Upper lobe of right lung (tissue), 1 donor: ENCODE measurements around the gene RNF17. TPM values are rescaled to one million over a fixed set of nuclear protein-coding genes. Genes with fewer than 3 reads are reported as not detected.

Source experiments
- ATAC-seq: fragments of 200-7000 bp; cut with Tn5 transposase; one replicate; pipeline ENCODE4 v1.9.1; 2020; ENCODE audit warnings: mild to moderate bottlenecking, moderate library complexity
- DNase-seq: peaks from one replicate; pipeline ENCODE4 v3.0.0-alpha.2; 2020
- H3K27ac ChIP-seq: fragments of 200-600 bp; one replicate; pipeline ENCODE4 v1.8.0; 2022
- H3K27me3 ChIP-seq: fragments of 200-600 bp; one replicate; pipeline ENCODE4 v1.8.0; 2022; ENCODE audit warnings: mild to moderate bottlenecking
- H3K36me3 ChIP-seq: fragments of 200-600 bp; one replicate; pipeline ENCODE4 v1.8.0; 2022
- H3K4me1 ChIP-seq: fragments of 200-600 bp; one replicate; pipeline ENCODE4 v1.8.0; 2022
- H3K4me3 ChIP-seq: fragments of 200-600 bp; one replicate; pipeline ENCODE4 v1.8.0; 2022; ENCODE audit warnings: mild to moderate bottlenecking
- H3K9me3 ChIP-seq: fragments of 200-600 bp; one replicate; pipeline ENCODE4 v1.8.0; 2022
- intact Hi-C: fragments of 100-400 bp; cut with DNase I; formaldehyde crosslinking; loops from one replicate; pipeline ENCODE4 v1.11.0; 2022
- total RNA-seq: library from RNA; stranded (reverse); fragmentation: NEBNext Ultra II Directional; extraction: Animal tissue kit (Norgen Biotek cat#: 25700); gene quantifications from one replicate; pipeline ENCODE4 v1.2.1, GENCODE V29; 2021
- TF ChIP-seq, protein P1 (sequence below): fragments of 200-600 bp; IDR thresholded peaks from one replicate; pipeline ENCODE4 v1.8.0; 2022; ENCODE audit warnings: antibody characterized with exemption
- donor health status: DM: no; HTN: yes; CAD: no; lungs with severe emphysema.

RNF17 gene
- total RNA-seq, 1 donor from 2014 or later, result not detected

- Histone ChIP-seq H3K4me1 (no peaks in the 10 kb centered on the region), H3K9me3 (no peaks in the 10 kb centered on the region), H3K27ac (no peak overlapping the region), H3K27me3 (no peaks in the 10 kb centered on the region), H3K36me3 (no peaks in the 10 kb centered on the region), H3K4me3 (no peak overlapping the region)
- TF ChIP-seq, protein P1, sequence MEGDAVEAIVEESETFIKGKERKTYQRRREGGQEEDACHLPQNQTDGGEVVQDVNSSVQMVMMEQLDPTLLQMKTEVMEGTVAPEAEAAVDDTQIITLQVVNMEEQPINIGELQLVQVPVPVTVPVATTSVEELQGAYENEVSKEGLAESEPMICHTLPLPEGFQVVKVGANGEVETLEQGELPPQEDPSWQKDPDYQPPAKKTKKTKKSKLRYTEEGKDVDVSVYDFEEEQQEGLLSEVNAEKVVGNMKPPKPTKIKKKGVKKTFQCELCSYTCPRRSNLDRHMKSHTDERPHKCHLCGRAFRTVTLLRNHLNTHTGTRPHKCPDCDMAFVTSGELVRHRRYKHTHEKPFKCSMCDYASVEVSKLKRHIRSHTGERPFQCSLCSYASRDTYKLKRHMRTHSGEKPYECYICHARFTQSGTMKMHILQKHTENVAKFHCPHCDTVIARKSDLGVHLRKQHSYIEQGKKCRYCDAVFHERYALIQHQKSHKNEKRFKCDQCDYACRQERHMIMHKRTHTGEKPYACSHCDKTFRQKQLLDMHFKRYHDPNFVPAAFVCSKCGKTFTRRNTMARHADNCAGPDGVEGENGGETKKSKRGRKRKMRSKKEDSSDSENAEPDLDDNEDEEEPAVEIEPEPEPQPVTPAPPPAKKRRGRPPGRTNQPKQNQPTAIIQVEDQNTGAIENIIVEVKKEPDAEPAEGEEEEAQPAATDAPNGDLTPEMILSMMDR, result no peak
- intact Hi-C loops, result no loop called here
- DNase-seq (no peak), ATAC-seq (peak; percentile 22)
Measured at GRCh38 chr13:24718192-24718965, 45.6 kb upstream of the RNF17 start.

DNA sequence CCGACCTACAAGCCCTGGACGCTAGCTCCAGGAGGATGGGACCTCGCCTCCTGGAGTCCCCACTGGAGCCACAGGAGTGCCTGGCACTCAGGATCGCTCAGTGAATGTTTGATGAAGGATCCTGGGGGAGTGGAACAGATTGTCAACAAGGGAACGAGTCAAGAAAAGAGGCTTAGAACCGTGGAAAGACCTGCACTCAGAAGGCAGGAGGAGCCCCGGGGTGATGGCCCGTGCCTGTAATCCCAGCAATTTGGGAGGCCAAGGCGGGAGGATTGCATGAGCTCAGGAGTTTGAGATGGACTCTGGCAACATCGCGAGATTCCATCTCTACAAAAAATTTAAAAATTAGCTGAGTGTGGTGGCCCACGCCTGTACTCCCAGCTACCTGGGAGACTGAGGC lies 44.8 kb upstream of the RNF17 start:
- H3K36me3 ChIP-seq, result no peaks in the 10 kb centered on the region
- H3K9me3 ChIP-seq, result no peaks in the 10 kb centered on the region
- intact Hi-C loops, result no loop called here
- no peak overlapping the region for H3K27ac ChIP-seq
- no peaks in the 10 kb centered on the region for H3K4me1 ChIP-seq
- no peak overlapping the region for H3K4me3 ChIP-seq
- ATAC-seq (no peak), DNase-seq (no peak)
- no peaks in the 10 kb centered on the region for H3K27me3 ChIP-seq
- TF ChIP-seq, protein P1, result no peak

DNA sequence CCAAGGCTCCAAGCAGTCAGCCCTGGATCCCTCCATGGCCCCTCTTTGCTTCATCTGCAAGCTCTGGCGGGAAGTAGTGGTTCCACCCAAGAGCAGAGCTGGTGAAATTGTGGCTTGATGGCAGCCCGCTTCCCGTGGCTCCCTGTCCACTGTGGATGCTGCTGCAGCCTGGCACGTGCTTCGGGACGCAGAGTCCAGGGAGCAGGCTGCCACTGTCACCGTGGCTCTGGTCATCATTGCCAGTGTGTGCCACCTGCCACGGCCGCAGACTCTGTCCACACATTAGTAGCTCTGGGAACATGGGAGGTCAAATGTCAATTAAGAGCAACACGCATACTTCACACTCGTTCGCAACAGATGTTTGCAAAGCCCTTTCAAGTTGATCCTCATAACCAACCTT lies 40.8 kb upstream of the RNF17 start:
- TF ChIP-seq, protein P1, result no peak
- no peaks in the 10 kb centered on the region for H3K9me3 ChIP-seq
- DNase-seq (no peak), ATAC-seq (no peak)
- intact Hi-C loops, result no loop called here
- H3K27ac ChIP-seq, result no peak overlapping the region
- H3K4me3 ChIP-seq, result no peak overlapping the region
- H3K27me3 ChIP-seq, result no peaks in the 10 kb centered on the region
- H3K36me3 ChIP-seq, result no peaks in the 10 kb centered on the region
- H3K4me1 ChIP-seq, result no peaks in the 10 kb centered on the region

- intact Hi-C loops, result no loop called here
- Histone ChIP-seq H3K27ac (no peak overlapping the region), H3K4me1 (no peaks in the 10 kb centered on the region), H3K9me3 (no peaks in the 10 kb centered on the region), H3K4me3 (no peak overlapping the region), H3K36me3 (no peaks in the 10 kb centered on the region), H3K27me3 (no peaks in the 10 kb centered on the region)
- DNase-seq (no peak), ATAC-seq (no peak)
- TF ChIP-seq, protein P1, result no peak
Measured at GRCh38 chr13:24724714-24725113, 39.3 kb upstream of the RNF17 start.

- no peaks in the 10 kb centered on the region for H3K36me3 ChIP-seq
- no peak overlapping the region for H3K4me3 ChIP-seq
- H3K27ac ChIP-seq, result no peak overlapping the region
- no peak for DNase-seq
- TF ChIP-seq, protein P1, result no peak
- ATAC-seq, result no peak
- intact Hi-C loops, result no loop called here
- H3K27me3 ChIP-seq, result no peaks in the 10 kb centered on the region
- H3K9me3 ChIP-seq, result no peaks in the 10 kb centered on the region
- H3K4me1 ChIP-seq, result no peaks in the 10 kb centered on the region
Measured at GRCh38 chr13:24725379-24725778, 38.6 kb upstream of the RNF17 start.
